ENCODE measurements around the gene ZBTB37. TPM values are rescaled to one million over a fixed set of nuclear protein-coding genes. Genes with fewer than 3 reads are reported as not detected.

ZBTB37 gene
- total and polyA plus RNA-seq, 9 of the 15 experiments (the other 6 are each of a cell fraction or from before 2014, with no cell fraction given), result 1.3 to 13.9 (median 5.4) TPM

DNA sequence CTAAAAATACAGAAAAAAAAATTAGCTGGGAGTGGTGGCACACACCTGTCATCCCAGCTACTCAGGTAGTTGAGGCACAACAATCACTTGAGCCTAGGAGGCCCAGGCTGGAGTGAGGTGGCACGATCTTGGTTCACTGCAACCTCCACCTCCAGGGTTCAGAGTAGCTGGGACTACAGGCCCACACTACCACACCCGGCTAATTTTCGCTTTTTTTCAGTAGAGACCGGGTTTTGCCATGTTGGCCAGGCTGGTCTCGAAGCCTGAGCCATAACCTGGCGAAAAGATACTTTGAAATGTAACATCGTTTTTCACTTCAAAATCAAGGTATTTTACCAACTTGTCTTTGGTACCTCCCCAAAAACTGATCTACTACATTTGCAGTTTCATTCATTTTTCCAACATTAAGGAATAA lies 6.4 kb upstream of the ZBTB37 start (continued):
- 0 out of 2 replicates have a peak, but pooled peaks have one; percentile 9 for TF ChIP-seq PTBP1 (IDR thresholded peaks at IDR 0.05; ENCODE audit: low read depth, low read length)
- peak; percentile 93 for TF ChIP-seq EWSR1 (IDR thresholded peaks at IDR 0.05; ENCODE audit: borderline replicate concordance, low read depth, partially characterized antibody)
- no peak for TF ChIP-seq ZNF347 (CRISPR knock-in tag; IDR thresholded peaks at IDR 0.05; ENCODE audit: low read depth)
- TF ChIP-seq, protein P1, sequence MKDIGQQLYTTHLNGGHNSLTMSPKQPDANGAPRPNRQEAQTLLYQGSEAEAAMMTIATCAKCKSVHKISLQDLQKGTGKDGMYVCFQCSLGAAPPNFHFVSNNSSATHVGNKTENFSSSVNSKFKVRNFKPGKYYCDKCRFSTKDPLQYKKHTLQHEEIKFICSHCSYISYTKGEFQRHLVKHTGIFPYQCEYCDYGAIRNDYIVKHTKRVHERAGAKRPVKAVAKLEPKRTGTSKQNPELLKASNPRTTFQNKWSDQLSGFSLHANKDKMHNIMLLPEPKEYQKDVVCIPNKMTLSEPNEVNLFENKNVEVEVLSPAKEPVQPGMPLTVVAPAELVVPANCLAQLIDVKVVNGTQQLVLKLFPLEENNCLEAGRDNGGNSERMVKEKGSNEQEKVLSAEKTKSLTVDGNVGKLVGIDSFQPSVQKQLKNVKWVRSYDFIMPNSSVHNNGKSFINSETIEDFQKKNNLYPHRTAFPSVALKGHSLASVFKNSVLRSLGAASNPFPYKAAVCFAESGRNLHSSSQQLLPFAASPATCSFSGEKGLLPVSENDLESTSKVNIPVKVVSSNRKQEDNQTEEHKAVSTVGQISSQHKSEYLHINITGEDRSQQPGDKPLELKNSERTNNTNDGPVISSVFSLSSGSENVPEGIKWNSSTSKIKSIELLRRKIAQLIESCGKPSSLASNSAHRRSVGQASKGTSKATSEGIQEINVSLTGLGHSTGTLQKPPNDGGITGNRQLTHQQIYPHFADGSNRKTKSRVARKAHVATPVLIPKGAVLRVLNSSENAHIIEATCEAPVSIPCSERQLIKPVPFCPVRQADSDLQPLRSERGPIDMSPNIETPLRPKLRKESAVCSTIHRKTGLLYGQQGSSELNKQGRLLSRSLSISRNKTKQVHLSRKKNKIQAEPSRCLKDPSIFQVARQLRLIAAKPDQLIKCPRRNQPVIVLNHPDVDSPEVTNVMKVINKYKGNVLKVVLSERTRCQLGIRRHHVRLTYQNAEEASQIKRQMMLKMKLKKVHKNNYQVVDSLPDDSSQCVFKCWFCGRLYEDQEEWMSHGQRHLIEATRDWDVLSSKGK (CRISPR knock-in tag; IDR thresholded peaks at IDR 0.05), result no peak
- TF ChIP-seq NCOA4 (IDR thresholded peaks at IDR 0.05; ENCODE audit: partially characterized antibody), result no peak
- no peak for TF ChIP-seq LEF1 (IDR thresholded peaks at IDR 0.05)
- TF ChIP-seq ZNF324 (CRISPR knock-in tag; IDR thresholded peaks at IDR 0.05), result peak; percentile 26; the same call in 1 of the 2 replicates
- TF ChIP-seq, protein P2, sequence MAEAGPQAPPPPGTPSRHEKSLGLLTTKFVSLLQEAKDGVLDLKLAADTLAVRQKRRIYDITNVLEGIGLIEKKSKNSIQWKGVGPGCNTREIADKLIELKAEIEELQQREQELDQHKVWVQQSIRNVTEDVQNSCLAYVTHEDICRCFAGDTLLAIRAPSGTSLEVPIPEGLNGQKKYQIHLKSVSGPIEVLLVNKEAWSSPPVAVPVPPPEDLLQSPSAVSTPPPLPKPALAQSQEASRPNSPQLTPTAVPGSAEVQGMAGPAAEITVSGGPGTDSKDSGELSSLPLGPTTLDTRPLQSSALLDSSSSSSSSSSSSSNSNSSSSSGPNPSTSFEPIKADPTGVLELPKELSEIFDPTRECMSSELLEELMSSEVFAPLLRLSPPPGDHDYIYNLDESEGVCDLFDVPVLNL (CRISPR knock-in tag; IDR thresholded peaks at IDR 0.05; ENCODE audit: low read depth), result no peak
- 0 out of 4 replicates have a peak, but pooled peaks of 1 of the 2 experiments have one; percentile 12 for TF ChIP-seq MAZ (CRISPR knock-in tag; conservative IDR thresholded peaks at IDR 0.05 in 1 of 2, IDR thresholded peaks at IDR 0.05 in 1 of 2)
- TF ChIP-seq, protein P3, sequence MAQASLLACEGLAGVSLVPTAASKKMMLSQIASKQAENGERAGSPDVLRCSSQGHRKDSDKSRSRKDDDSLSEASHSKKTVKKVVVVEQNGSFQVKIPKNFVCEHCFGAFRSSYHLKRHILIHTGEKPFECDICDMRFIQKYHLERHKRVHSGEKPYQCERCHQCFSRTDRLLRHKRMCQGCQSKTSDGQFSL (CRISPR knock-in tag; IDR thresholded peaks at IDR 0.05), result no peak
- TF ChIP-seq, protein P3 (tag; IDR thresholded peaks at IDR 0.05), result no peak
- TF ChIP-seq ZFP1 (CRISPR knock-in tag; IDR thresholded peaks at IDR 0.05), result 0 out of 2 replicates have a peak, but pooled peaks have one; percentile 5
- peak; percentile 30; the same call in 1 of the 2 replicates for TF ChIP-seq CREB1 (IDR thresholded peaks at IDR 0.05)
- no peak for TF ChIP-seq CREB1 (CRISPR knock-in tag; IDR thresholded peaks at IDR 0.05)
- TF ChIP-seq MCM7 (IDR thresholded peaks at IDR 0.05), result no peak
- TF ChIP-seq ZC3H8 (IDR thresholded peaks at IDR 0.05), result no peak
- no peak for TF ChIP-seq ASH1L (IDR thresholded peaks at IDR 0.05; ENCODE audit: borderline replicate concordance, low read depth, partially characterized antibody)
- TF ChIP-seq BCOR (IDR thresholded peaks at IDR 0.05), result no peak
- TF ChIP-seq KDM1A (IDR thresholded peaks at IDR 0.05), result no peak
- TF ChIP-seq E2F8 (IDR thresholded peaks at IDR 0.05; ENCODE audit: low read depth, partially characterized antibody), result no peak
- no peak for TF ChIP-seq BRCA1 (IDR thresholded peaks at IDR 0.05)
- no peak for TF ChIP-seq BRCA1 (CRISPR knock-in tag; IDR thresholded peaks at IDR 0.05)
- 0 out of 4 replicates have a peak, but pooled peaks of 1 of the 2 experiments have one; percentile 5 for TF ChIP-seq FOXA3 (CRISPR knock-in tag; conservative IDR thresholded peaks at IDR 0.05 in 1 of 2, IDR thresholded peaks at IDR 0.05 in 1 of 2)

All from K562 (cell line).